ENCODE measurements around the gene EEF1A2. TPM values are rescaled to one million over a fixed set of nuclear protein-coding genes. Genes with fewer than 3 reads are reported as not detected.
A peak's percentile ranks its signal among the peaks of the same experiment; 100 is the strongest.

Gene EEF1A2
- total and polyA plus RNA-seq, 5 donors from 2014 or later, result 0.10 to 2.1 (median 0.33) TPM; not detected in 1

DNA sequence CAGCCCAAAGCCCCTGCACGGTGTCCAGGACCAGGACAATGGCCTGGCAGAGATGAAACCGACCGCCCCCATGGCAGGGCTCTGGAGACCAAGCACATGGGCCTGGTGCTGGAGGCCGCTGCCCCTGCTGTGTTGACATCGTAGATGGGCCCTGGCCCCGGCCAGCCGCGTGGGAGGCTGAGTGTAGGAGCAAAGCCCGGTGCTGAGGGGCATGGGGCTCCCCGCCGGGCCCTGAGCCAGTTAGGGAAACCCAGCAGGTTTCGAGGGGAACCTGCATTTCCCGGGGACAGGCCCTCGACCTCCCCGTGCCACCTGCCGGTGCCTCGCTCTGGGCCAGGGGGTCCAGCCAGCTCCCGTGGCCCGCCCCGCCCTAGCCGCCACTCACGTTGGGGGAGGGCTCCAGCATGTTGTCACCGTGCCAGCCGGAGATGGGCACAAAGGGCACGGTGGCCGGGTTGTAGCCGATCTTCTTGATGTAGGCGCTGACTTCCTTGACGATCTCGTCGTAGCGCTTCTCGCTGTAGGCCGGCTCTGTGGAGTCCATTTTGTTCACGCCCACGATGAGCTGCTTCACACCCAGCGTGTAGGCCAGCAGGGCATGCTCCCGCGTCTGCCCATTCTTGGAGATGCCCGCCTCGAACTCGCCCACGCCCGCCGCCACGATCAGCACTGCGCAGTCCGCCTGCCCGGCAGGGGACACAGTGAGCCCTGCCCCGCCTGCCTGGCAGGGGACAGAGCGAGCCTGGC is 4.3 kb downstream of the EEF1A2 start:
- Histone ChIP-seq H3K36me3 (ENCODE audit: control insufficient read depth, insufficient read depth, low read length) (no peaks in the 10 kb centered on the region), H3K27me3 (ENCODE audit: control insufficient read depth, insufficient read depth, low read length) (no peaks in the 10 kb centered on the region), H3K9me3 (ENCODE audit: control insufficient read depth in 2 of 2, low read length in 2 of 2) (no peaks in the 10 kb centered on the region), H3K4me1 (ENCODE audit: control insufficient read depth, insufficient read depth, low read length, poor library complexity, severe bottlenecking) (peaks cover 21% of the 10 kb centered on the region), H3K27ac (ENCODE audit: insufficient read depth, low read length, poor library complexity, severe bottlenecking) (no peak overlapping the region), H3K4me3 (ENCODE audit: low read depth, low read length) (no peak overlapping the region)
- peaks cover 0 to 8% (median 1%) of the 10 kb centered on the region in 4 donors for H3K4me1 Mint-ChIP-seq
- H3K36me3 Mint-ChIP-seq, result no peaks in the 10 kb centered on the region
- H3K9me3 Mint-ChIP-seq, result peaks cover 0 to 2% (median 0%) of the 10 kb centered on the region in 7 donors
- DNase-seq (no peak), ATAC-seq (ENCODE audit: low read depth in 2 of 2) (no peak)
- no peak overlapping the region for H3K4me3 Mint-ChIP-seq
- H3K27ac Mint-ChIP-seq, result no peak overlapping the region
- H3K27me3 Mint-ChIP-seq, result peaks cover 7% of the 10 kb centered on the region

DNA sequence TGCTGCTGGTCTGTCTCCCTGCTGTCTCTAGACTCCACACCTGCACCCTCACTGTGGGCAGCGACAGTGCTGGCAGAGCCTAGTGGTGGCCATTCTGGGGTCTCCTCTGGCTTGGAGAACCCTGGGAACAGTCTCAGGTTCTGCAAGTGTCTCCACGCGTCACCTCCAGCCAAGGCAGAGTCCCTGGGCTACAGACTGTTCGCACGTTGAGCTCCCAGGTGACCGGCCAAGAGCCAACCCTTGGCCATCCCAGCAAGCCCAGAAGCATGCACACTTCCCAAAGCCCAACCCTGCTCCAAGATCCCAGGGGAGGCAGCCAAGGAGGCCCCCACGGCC is 4.8 kb downstream of the EEF1A2 start:
- H3K4me1 Mint-ChIP-seq, result peaks cover 0 to 8% (median 1%) of the 10 kb centered on the region in 4 donors
- H3K9me3 Mint-ChIP-seq, result peaks cover 0 to 2% (median 0%) of the 10 kb centered on the region in 7 donors
- H3K4me3 Mint-ChIP-seq, result no peak overlapping the region
- DNase-seq (no peak), ATAC-seq (ENCODE audit: low read depth in 2 of 2) (no peak)
- no peak overlapping the region for H3K27ac ChIP-seq (ENCODE audit: insufficient read depth, low read length, poor library complexity, severe bottlenecking)
- H3K4me1 ChIP-seq (ENCODE audit: control insufficient read depth, insufficient read depth, low read length, poor library complexity, severe bottlenecking), result peaks cover 18% of the 10 kb centered on the region
- no peaks in the 10 kb centered on the region for H3K27me3 ChIP-seq (ENCODE audit: control insufficient read depth, insufficient read depth, low read length)
- H3K36me3 ChIP-seq (ENCODE audit: control insufficient read depth, insufficient read depth, low read length), result no peaks in the 10 kb centered on the region
- no peak overlapping the region for H3K4me3 ChIP-seq (ENCODE audit: low read depth, low read length)
- no peak overlapping the region for H3K27ac Mint-ChIP-seq
- H3K27me3 Mint-ChIP-seq, result peaks cover 12% of the 10 kb centered on the region
- no peaks in the 10 kb centered on the region for H3K36me3 Mint-ChIP-seq
- no peaks in the 10 kb centered on the region for H3K9me3 ChIP-seq (ENCODE audit: control insufficient read depth in 2 of 2, low read length in 2 of 2)

DNA sequence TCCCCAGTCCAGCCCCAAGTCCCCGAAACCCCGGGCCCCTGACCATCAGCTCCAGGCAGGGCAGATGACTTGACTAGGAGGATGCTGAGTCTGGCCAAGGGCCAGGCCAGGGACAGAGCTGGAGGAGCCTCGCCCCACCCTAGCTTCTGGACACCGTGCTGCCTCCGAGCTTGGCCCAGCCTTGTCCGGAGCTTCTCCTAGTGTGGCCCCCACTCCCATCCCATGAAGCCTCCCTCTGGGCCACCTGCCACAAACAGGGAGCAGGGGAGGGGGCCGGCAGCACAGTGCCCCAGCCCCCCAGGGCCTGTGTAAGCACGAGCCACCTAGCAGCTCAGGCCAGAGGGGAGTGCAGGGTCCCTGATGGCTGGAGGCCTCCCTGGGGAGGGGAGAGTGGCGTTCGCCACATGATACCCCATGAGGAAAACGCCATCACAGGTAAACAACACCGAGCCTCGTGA is 5.3 kb downstream of the EEF1A2 start:
- H3K4me3 Mint-ChIP-seq, result no peak overlapping the region
- H3K36me3 Mint-ChIP-seq, result no peaks in the 10 kb centered on the region
- peaks cover 17% of the 10 kb centered on the region for H3K4me1 ChIP-seq (ENCODE audit: control insufficient read depth, insufficient read depth, low read length, poor library complexity, severe bottlenecking)
- H3K27me3 Mint-ChIP-seq, result peaks cover 12% of the 10 kb centered on the region
- H3K27me3 ChIP-seq (ENCODE audit: control insufficient read depth, insufficient read depth, low read length), result no peaks in the 10 kb centered on the region
- H3K27ac ChIP-seq (ENCODE audit: insufficient read depth, low read length, poor library complexity, severe bottlenecking), result no peak overlapping the region
- H3K27ac Mint-ChIP-seq, result no peak overlapping the region
- no peak overlapping the region for H3K4me3 ChIP-seq (ENCODE audit: low read depth, low read length)
- ATAC-seq (ENCODE audit: low read depth in 2 of 2), result no peak
- H3K9me3 Mint-ChIP-seq, result peaks cover 0 to 2% (median 0%) of the 10 kb centered on the region in 7 donors
- H3K36me3 ChIP-seq (ENCODE audit: control insufficient read depth, insufficient read depth, low read length), result no peaks in the 10 kb centered on the region
- no peak for DNase-seq
- no peaks in the 10 kb centered on the region for H3K9me3 ChIP-seq (ENCODE audit: control insufficient read depth in 2 of 2, low read length in 2 of 2)
- peaks cover 0 to 8% (median 1%) of the 10 kb centered on the region in 4 donors for H3K4me1 Mint-ChIP-seq

DNA sequence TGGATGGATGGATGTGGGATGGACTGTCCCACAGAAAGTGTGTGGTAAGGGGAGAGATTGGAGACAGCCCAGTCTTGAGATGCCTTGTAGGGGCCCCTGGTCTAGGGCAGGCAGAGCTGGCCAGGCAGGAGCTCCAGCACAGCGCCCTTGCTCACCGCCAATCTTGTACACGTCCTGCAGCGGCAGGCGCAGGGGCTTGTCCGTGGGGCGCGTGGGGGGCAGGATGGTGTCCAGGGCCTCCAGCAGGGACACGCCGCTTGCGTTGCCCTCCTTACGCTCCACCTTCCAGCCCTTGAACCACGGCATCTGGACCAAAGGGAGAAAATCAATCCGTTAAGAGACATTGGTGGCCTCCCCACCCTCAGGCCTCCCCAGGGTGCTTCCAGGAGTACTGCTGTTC is 5.9 kb downstream of the EEF1A2 start:
- Mint-ChIP-seq H3K4me1 (peaks cover 0 to 8% (median 1%) of the 10 kb centered on the region in 4 donors), H3K36me3 (no peaks in the 10 kb centered on the region), H3K27me3 (peaks cover 12% of the 10 kb centered on the region), H3K9me3 (peaks cover 0 to 2% (median 0%) of the 10 kb centered on the region in 7 donors), H3K27ac (no peak overlapping the region), H3K4me3 (no peak overlapping the region)
- ATAC-seq (ENCODE audit: low read depth in 2 of 2) (no peak), DNase-seq (no peak)
- H3K27ac ChIP-seq (ENCODE audit: insufficient read depth, low read length, poor library complexity, severe bottlenecking), result no peak overlapping the region
- no peak overlapping the region for H3K4me3 ChIP-seq (ENCODE audit: low read depth, low read length)
- H3K27me3 ChIP-seq (ENCODE audit: control insufficient read depth, insufficient read depth, low read length), result no peaks in the 10 kb centered on the region
- peaks cover 11% of the 10 kb centered on the region for H3K4me1 ChIP-seq (ENCODE audit: control insufficient read depth, insufficient read depth, low read length, poor library complexity, severe bottlenecking)
- no peaks in the 10 kb centered on the region for H3K36me3 ChIP-seq (ENCODE audit: control insufficient read depth, insufficient read depth, low read length)
- H3K9me3 ChIP-seq (ENCODE audit: control insufficient read depth in 2 of 2, low read length in 2 of 2), result no peaks in the 10 kb centered on the region

DNA sequence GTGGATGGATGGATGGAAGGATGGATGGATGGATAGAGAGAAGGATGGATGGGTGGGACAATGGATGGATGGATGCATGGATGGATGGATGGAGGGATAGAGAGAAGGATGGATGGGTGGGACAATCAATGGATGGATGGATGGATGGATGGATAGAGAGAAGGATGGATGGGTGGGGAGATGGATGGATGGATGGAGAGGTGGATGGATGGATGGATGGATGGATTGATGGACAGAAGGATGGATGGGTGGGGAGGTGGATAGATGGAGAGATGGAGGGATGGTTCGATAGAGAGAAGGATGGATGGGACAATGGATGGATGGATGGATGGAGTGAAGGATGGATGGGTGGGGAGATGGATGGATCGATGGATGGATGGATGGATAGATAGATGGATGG is 6.4 kb downstream of the EEF1A2 start:
- Histone ChIP-seq H3K36me3 (ENCODE audit: control insufficient read depth, insufficient read depth, low read length) (no peaks in the 10 kb centered on the region), H3K27ac (ENCODE audit: insufficient read depth, low read length, poor library complexity, severe bottlenecking) (no peak overlapping the region), H3K4me1 (ENCODE audit: control insufficient read depth, insufficient read depth, low read length, poor library complexity, severe bottlenecking) (peaks cover 8% of the 10 kb centered on the region), H3K4me3 (ENCODE audit: low read depth, low read length) (no peak overlapping the region), H3K9me3 (ENCODE audit: control insufficient read depth in 2 of 2, low read length in 2 of 2) (no peaks in the 10 kb centered on the region), H3K27me3 (ENCODE audit: control insufficient read depth, insufficient read depth, low read length) (no peaks in the 10 kb centered on the region)
- peaks cover 0 to 2% (median 0%) of the 10 kb centered on the region in 7 donors for H3K9me3 Mint-ChIP-seq
- ATAC-seq (ENCODE audit: low read depth in 2 of 2) (no peak), DNase-seq (no peak)
- H3K36me3 Mint-ChIP-seq, result no peaks in the 10 kb centered on the region
- H3K4me3 Mint-ChIP-seq, result peak overlapping the region in 1 of 4 donors; percentile 11
- peaks cover 0 to 8% (median 1%) of the 10 kb centered on the region in 4 donors for H3K4me1 Mint-ChIP-seq
- H3K27ac Mint-ChIP-seq, result no peak overlapping the region
- peaks cover 12% of the 10 kb centered on the region for H3K27me3 Mint-ChIP-seq

DNA sequence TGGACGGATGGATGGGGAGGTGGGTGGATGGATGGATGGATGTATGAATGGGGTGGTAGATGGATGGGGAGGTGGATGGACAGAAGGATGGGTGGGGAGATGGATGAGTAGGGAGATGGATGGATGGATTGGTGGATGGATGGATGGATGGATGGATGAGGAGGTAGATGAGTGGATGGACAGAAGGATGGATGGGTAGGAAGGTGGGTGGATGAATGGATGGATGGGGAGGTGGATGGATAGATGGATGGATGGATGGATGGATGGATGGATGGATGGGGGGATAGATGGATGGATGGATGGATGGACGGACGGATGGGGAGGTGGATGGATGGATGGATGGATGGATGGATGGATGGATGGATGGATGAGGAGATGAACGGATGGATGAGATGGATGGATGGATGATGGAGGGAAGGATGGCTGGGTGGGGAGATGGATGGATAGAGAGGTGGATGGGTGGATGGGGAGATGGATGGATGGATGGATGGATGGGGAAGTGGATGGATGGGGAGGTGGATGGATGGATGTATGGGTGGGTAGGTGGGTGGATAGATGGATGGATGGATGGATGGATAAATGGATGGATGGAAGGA is 7.2 kb downstream of the EEF1A2 start:
- no peak overlapping the region for H3K4me3 ChIP-seq (ENCODE audit: low read depth, low read length)
- Mint-ChIP-seq H3K36me3 (no peaks in the 10 kb centered on the region), H3K4me3 (no peak overlapping the region), H3K27me3 (peaks cover 12% of the 10 kb centered on the region), H3K9me3 (peaks cover 0 to 2% (median 0%) of the 10 kb centered on the region in 7 donors), H3K27ac (no peak overlapping the region), H3K4me1 (peaks cover 0 to 3% (median 1%) of the 10 kb centered on the region in 4 donors)
- H3K27me3 ChIP-seq (ENCODE audit: control insufficient read depth, insufficient read depth, low read length), result no peaks in the 10 kb centered on the region
- no peak overlapping the region for H3K27ac ChIP-seq (ENCODE audit: insufficient read depth, low read length, poor library complexity, severe bottlenecking)
- DNase-seq (no peak), ATAC-seq (ENCODE audit: low read depth in 2 of 2) (no peak)
- H3K9me3 ChIP-seq (ENCODE audit: control insufficient read depth in 2 of 2, low read length in 2 of 2), result no peaks in the 10 kb centered on the region
- H3K36me3 ChIP-seq (ENCODE audit: control insufficient read depth, insufficient read depth, low read length), result no peaks in the 10 kb centered on the region
- H3K4me1 ChIP-seq (ENCODE audit: control insufficient read depth, insufficient read depth, low read length, poor library complexity, severe bottlenecking), result peaks cover 8% of the 10 kb centered on the region

DNA sequence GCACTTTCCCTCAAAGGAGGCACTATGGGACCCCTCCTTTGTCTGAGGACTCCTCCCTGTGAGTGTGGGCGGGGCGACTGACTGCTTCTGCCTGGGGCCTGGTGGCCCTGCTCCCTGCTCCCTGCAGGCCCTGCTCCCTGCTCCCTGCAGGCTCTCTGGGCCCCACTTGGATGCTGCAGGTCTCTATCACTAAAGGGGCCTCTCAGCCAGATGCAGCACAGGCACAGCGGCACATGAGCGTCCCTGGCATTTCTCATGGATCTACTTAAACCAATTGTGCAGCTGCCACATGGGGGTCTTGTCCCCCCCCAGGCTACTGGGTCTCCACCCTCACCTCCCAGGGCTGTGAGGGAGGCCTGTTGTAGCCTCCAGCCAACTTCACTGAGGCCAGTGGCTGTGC is 7.8 kb downstream of the EEF1A2 start:
- no peak overlapping the region for H3K4me3 Mint-ChIP-seq
- no peak for DNase-seq

More for the DNA sequence above, 7.8 kb downstream of the EEF1A2 start:
- Histone ChIP-seq H3K27me3 (ENCODE audit: control insufficient read depth, insufficient read depth, low read length) (no peaks in the 10 kb centered on the region), H3K27ac (ENCODE audit: insufficient read depth, low read length, poor library complexity, severe bottlenecking) (no peak overlapping the region), H3K9me3 (ENCODE audit: control insufficient read depth in 2 of 2, low read length in 2 of 2) (no peaks in the 10 kb centered on the region), H3K36me3 (ENCODE audit: control insufficient read depth, insufficient read depth, low read length) (no peaks in the 10 kb centered on the region), H3K4me1 (ENCODE audit: control insufficient read depth, insufficient read depth, low read length, poor library complexity, severe bottlenecking) (peaks cover 2% of the 10 kb centered on the region), H3K4me3 (ENCODE audit: low read depth, low read length) (no peak overlapping the region)
- H3K4me1 Mint-ChIP-seq, result peaks cover 0 to under 1% (median under 1%) of the 10 kb centered on the region in 4 donors
- H3K27ac Mint-ChIP-seq, result no peak overlapping the region
- peaks cover 0 to 2% (median 0%) of the 10 kb centered on the region in 7 donors for H3K9me3 Mint-ChIP-seq
- ATAC-seq (ENCODE audit: low read depth in 2 of 2), result no peak
- peaks cover 8% of the 10 kb centered on the region for H3K27me3 Mint-ChIP-seq
- H3K36me3 Mint-ChIP-seq, result no peaks in the 10 kb centered on the region

Measured in CD4-positive, CD25-positive, alpha-beta regulatory T cell (primary cell).